GM21381 (cell line): ENCODE measurements around the gene SYNDIG1L.
"Not testable (repeated sequence)": the region's sequence is repeated elsewhere in the genome, so short reads cannot be mapped to it uniquely, and the experiment has no call there.

ENCODE experiments used
- ATAC-seq: cut with Tn5 transposase; IDR thresholded peaks from one replicate; pipeline ENCODE4 v1.9.1; 2021; ENCODE audit warnings: mild to moderate bottlenecking, moderate library complexity; ENCODE audit not compliant: unreplicated experiment

The SYNDIG1L gene

DNA sequence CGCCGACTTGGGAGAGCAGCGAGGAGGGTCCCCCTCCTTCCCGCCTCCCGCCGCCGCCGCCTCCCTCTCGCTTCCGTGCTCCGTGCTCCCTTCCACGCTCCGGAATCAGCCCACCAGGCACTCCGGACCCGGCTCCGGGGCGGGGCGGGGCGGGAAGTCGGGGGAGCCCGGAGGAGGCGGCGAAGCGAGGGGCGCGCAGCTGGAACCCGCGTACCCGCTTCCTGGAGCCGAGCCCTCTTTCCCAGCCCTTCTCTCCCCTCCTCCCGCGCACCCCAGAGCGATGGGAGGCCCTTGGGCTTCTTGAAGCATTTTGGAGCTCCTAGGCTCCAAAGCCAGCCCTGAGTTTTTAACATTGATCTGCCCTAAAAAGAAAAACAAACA is at the start of gene SYNDIG1L:
SYNDIG1L (minus strand) TSS at position 9 of the 381 bp plus-strand sequence. CDS start 16,466 bp downstream, outside the sequence.
- ATAC-seq, result no peak

DNA sequence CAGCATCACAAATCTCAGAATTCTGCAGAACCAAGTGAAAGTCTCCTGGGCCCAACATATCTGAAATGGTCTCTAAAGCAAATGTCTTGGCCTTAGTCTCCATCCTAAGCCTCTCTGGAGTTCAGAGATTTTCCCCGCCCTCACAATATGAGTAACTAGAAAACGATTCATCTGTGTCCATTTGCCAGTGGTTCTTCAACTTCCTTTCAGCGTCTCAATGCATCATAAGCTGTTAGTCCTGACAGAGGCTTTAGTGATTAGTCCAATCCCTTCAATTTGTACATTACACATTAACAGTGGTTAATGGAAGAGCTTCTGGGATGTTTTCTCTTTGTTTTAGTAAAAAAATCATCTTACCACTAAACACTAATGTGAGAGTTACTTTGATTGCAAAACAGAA is 49.7 kb upstream of the SYNDIG1L start:
- ATAC-seq, result no peak

- ATAC-seq, result no peak
Measured at GRCh38 chr14:74474376-74474775, 48.4 kb upstream of the SYNDIG1L start.

DNA sequence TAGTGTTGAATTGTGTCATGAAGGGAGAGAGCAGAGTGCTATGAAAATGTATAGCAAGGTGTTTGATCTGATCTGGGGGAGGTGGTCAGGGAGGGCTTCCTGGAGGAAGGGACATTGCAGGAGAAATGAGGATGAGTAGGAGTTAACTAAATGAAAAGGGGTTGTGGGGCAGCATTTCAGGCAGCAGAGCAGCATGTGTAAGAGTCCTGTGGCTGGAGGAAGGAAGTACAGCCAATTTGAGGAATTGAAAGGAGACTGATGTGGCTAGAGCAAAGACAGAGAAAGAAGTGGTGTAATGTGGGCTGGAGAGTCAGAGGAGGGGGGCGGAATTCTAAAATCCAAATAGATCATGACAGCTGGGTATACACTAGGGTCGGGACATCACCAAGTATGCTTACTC is 46.6 kb upstream of the SYNDIG1L start:
- ATAC-seq, result no peak

- no peak for ATAC-seq
Measured at GRCh38 chr14:74469548-74470518, 43.8 kb upstream of the SYNDIG1L start.

GRCh38 chr14:74468513-74468912 is 42.5 kb upstream of the SYNDIG1L start:
- ATAC-seq, result no peak

DNA sequence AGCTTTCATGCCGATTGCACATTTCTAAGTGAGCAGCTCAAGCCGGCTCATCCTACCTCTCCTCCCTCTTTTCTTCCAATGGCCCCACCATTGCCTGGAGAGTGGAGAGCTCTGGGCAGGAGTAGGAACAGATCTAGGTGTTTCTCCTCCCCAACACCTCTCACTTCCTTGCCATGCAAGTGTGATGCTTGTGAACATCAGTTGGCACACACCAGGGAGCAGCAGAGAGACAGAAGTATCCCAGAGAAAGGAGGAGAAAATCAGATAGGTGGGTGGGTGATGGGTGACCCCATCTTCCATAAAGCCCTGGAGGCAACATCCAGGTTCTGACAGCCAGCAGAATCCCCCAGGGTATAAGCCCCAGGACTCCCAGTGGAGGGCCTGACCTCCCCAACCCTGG is 39.3 kb upstream of the SYNDIG1L start:
- ATAC-seq, result no peak

DNA sequence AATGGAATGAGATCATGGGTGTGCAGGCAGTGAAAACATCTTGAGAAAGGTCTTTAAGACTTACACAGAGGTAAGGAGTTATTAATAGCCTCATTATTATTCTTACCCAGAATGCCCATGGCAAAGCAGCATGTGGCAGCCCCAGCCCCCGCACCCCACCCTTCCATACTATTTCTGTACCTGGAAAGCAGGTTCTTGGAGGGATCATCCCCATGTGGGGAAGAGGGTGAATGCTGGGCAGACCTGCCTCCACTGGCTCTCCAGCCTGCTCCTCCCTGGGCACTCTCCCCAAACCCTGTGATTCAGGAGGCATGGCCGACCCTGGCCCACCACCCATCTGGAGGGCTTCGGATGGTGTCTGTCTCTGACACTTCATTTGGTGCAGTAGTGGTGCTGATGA is 38.8 kb upstream of the SYNDIG1L start:
- ATAC-seq, result no peak

GRCh38 chr14:74463697-74464096 is 37.7 kb upstream of the SYNDIG1L start:
- no peak for ATAC-seq

DNA sequence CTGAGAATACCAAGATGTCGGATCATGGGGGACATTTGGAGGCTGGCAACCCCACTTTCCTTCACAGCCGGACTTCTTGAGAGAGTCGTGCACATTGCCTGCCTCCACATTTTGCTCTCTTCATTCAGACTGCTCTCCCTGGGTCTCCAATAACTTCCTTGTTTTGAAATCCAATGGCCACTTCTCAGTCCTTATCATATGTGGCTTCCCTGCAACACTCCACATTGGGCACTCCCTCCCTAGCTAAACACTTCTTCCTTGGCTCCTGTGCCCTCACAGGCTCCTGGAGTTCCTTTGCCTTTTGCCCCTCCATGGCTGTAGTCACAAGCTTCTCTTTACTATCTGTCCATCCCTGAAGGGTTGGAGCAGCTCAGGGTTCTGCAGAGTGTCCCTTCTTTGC is 37.0 kb upstream of the SYNDIG1L start:
- ATAC-seq, result no peak

GRCh38 chr14:74459976-74460375 is 34.0 kb upstream of the SYNDIG1L start:
- ATAC-seq, result no peak

GRCh38 chr14:74459289-74459946 is 33.4 kb upstream of the SYNDIG1L start:
- no peak for ATAC-seq

GRCh38 chr14:74457565-74457895 is 31.5 kb upstream of the SYNDIG1L start:
- no peak for ATAC-seq

GRCh38 chr14:74456684-74457564 is 30.9 kb upstream of the SYNDIG1L start:
- no peak for ATAC-seq

GRCh38 chr14:74454397-74454796 is 28.4 kb upstream of the SYNDIG1L start:
- not testable (repeated sequence) for ATAC-seq

DNA sequence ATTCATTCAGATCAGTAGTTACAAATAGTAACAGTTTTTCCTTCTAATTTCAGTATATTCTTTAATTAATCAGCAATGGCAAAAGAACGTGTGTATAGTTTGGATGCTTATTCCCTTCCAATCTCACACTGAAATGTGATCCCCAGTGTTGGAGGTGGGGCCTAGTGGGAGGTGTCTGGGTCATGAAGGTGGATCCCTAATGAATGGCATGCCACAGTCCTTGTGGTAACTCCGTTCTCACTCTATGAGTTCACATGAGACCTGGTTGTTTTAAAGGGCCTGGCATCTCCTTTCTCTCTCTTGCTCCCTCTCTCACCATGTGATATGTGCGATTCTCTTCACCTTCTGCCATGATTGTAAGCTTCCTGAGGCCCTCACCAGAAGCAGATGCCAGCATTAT is 18.9 kb upstream of the SYNDIG1L start:
- no peak for ATAC-seq

DNA sequence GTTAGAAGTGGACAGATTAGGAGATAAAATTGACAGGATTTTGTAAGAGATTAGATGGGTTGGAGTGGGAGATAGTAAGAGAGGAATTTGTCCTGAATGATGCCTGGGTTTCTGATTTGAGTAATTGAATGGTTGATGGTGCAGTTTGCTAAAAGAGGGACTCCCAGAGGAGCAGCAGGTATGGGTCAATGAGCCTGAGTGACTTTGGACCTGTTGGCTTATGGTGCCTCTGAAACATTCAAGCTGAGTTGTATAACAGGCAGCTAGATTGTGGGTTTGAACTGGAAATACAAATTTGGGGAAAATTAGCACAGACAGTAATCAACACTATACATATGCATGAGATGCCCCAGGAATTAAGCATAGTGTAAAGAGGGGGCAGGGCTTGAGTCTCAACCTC is 16.7 kb upstream of the SYNDIG1L start:
- ATAC-seq, result no peak

- no peak for ATAC-seq
Measured at GRCh38 chr14:74441113-74441512, 15.1 kb upstream of the SYNDIG1L start.

DNA sequence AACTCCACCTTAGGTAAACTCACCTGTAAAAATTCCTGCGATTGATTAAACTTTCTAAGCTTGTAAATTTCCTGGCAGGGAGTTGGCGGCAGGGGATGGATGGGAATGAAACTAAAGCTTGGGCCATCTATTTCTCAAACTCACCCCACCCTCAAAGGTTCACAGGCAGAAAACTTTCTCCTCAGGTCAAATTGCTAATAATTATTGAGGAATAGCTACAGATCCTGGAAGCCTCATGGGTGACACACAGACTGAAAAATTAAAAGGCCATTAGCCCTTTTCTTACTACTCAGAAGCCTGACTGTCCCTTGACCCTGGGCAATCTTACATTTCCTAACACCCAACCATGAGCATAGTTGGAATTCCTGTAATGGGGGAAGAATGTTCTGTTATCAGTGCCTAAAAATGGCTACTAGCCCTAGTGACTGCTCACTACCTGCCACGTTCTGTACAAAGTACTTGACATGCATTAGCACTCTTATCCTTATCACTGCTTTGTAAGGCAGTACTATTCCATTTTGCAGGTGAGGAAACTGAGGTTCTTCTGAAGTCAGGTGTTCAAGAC is 12.4 kb upstream of the SYNDIG1L start:
- no peak for ATAC-seq

GRCh38 chr14:74437496-74438053 is 11.6 kb upstream of the SYNDIG1L start:
- no peak for ATAC-seq

GRCh38 chr14:74434294-74434693 is 8.3 kb upstream of the SYNDIG1L start:
- ATAC-seq, result no peak
